Measurements from ENCODE around the gene WDR90. TPM values are rescaled to one million over a fixed set of nuclear protein-coding genes. Genes with fewer than 3 reads are reported as not detected.
A peak's percentile ranks its signal among the peaks of the same experiment; 100 is the strongest.

Gene WDR90
- total RNA-seq, 4 donors from 2014 or later: 8.2 to 22.7 (median 16.5) TPM

- Histone ChIP-seq H3K27ac (replicated peaks in 1 of 4) (no peak within 1 kb of the TSS), H3K4me3 (no peak within 1 kb of the TSS), H3K4me1 (peaks cover 23 to 50% (median 41%) of the 10 kb centered on the region in 4 donors), H3K9me3 (no peaks in the 10 kb centered on the region), H3K36me3 (peaks cover 10 to 58% (median 50%) of the 10 kb centered on the region in 4 donors), H3K27me3 (peaks cover 0 to 21% (median 0%) of the 10 kb centered on the region in 4 donors)
- TF ChIP-seq POLR2AphosphoS5 (IDR thresholded peaks at IDR 0.05) (peak in 1 of 2 donors; percentile 11), EP300 (IDR thresholded peaks at IDR 0.05) (no peak)
- intact Hi-C loops (cut with DNase I): no loop called here
- 11% methylated on average over 3 of the region's 23 CpGs for WGBS
- DNase-seq (ENCODE audit: extremely low spot score): no peak
These were observed 18.3 kb upstream of the WDR90 start, which contains the start of gene WFIKKN1 for GRCh38 chr16:630815-631405. Gene WFIKKN1, plus strand, starts transcription at chr16:630985. Its CDS starts 269 bp downstream, at chr16:631254.

- no peak for DNase-seq (ENCODE audit: extremely low spot score)
- H3K9me3 ChIP-seq: no peaks in the 10 kb centered on the region
- H3K4me1 ChIP-seq: peaks cover 23 to 48% (median 42%) of the 10 kb centered on the region in 4 donors
- H3K4me3 ChIP-seq: no peak overlapping the region
- H3K27ac ChIP-seq (replicated peaks in 1 of 4): no peak overlapping the region
- TF ChIP-seq POLR2AphosphoS5 (IDR thresholded peaks at IDR 0.05) (no peak), CTCF (IDR thresholded peaks at IDR 0.05) (no peak), POLR2A (IDR thresholded peaks at IDR 0.05; ENCODE audit: low read depth) (no peak), EP300 (IDR thresholded peaks at IDR 0.05) (no peak)
- H3K27me3 ChIP-seq: peaks cover 0 to 21% (median 0%) of the 10 kb centered on the region in 4 donors
- intact Hi-C loops (cut with DNase I): no loop called here
- 58% methylated on average over 9 of the region's 9 CpGs for WGBS
- H3K36me3 ChIP-seq: peaks cover 10 to 48% (median 40%) of the 10 kb centered on the region in 4 donors
These were observed 17.3 kb upstream of the WDR90 start for GRCh38 chr16:631808-632358.

GRCh38 chr16:632486-633335 lies 16.5 kb upstream of the WDR90 start:
- no peak overlapping the region for H3K27ac ChIP-seq (replicated peaks in 1 of 4)
- 97% methylated on average over 12 of the region's 67 CpGs for WGBS
- no peak for TF ChIP-seq POLR2AphosphoS5 (IDR thresholded peaks at IDR 0.05)
- no peak for TF ChIP-seq POLR2A (IDR thresholded peaks at IDR 0.05; ENCODE audit: low read depth)
- TF ChIP-seq CTCF (IDR thresholded peaks at IDR 0.05): no peak
- no peak for TF ChIP-seq EP300 (IDR thresholded peaks at IDR 0.05)
- no peaks in the 10 kb centered on the region for H3K9me3 ChIP-seq
- H3K4me3 ChIP-seq: no peak overlapping the region
- peaks cover 28 to 49% (median 45%) of the 10 kb centered on the region in 4 donors for H3K4me1 ChIP-seq
- no peak for DNase-seq (ENCODE audit: extremely low spot score)
- intact Hi-C loops (cut with DNase I): no loop called here
- H3K36me3 ChIP-seq: peaks cover 10 to 40% (median 32%) of the 10 kb centered on the region in 4 donors
- peaks cover 0 to 21% (median 0%) of the 10 kb centered on the region in 4 donors for H3K27me3 ChIP-seq

GRCh38 chr16:633336-634050 lies 15.7 kb upstream of the WDR90 start:
- no peak for DNase-seq (ENCODE audit: extremely low spot score)
- no peak overlapping the region for H3K4me3 ChIP-seq
- H3K27me3 ChIP-seq: peaks cover 0 to 21% (median 0%) of the 10 kb centered on the region in 4 donors
- TF ChIP-seq CTCF (IDR thresholded peaks at IDR 0.05): no peak
- TF ChIP-seq POLR2A (IDR thresholded peaks at IDR 0.05; ENCODE audit: low read depth): no peak
- no peak for TF ChIP-seq POLR2AphosphoS5 (IDR thresholded peaks at IDR 0.05)
- TF ChIP-seq EP300 (IDR thresholded peaks at IDR 0.05): no peak
- H3K27ac ChIP-seq (replicated peaks in 1 of 4): no peak overlapping the region
- intact Hi-C loops (cut with DNase I): no loop called here
- H3K4me1 ChIP-seq: peaks cover 34 to 57% (median 52%) of the 10 kb centered on the region in 4 donors
- H3K9me3 ChIP-seq: no peaks in the 10 kb centered on the region
- WGBS: 97% methylated on average over 49 of the region's 74 CpGs
- peaks cover 10 to 32% (median 25%) of the 10 kb centered on the region in 4 donors for H3K36me3 ChIP-seq

Measured in esophagus muscularis mucosa (tissue), 4 donors.